GM19397 (cell line): ENCODE data around the gene SLC38A4.
"Not testable (repeated sequence)": the region's sequence is repeated elsewhere in the genome, so short reads cannot be mapped to it uniquely, and the experiment has no call there.

Experiments used
- ATAC-seq: cut with Tn5 transposase; IDR thresholded peaks from one replicate; pipeline ENCODE4 v1.9.1; 2021; ENCODE audit warnings: mild to moderate bottlenecking, moderate library complexity; ENCODE audit not compliant: unreplicated experiment

The SLC38A4 gene

DNA sequence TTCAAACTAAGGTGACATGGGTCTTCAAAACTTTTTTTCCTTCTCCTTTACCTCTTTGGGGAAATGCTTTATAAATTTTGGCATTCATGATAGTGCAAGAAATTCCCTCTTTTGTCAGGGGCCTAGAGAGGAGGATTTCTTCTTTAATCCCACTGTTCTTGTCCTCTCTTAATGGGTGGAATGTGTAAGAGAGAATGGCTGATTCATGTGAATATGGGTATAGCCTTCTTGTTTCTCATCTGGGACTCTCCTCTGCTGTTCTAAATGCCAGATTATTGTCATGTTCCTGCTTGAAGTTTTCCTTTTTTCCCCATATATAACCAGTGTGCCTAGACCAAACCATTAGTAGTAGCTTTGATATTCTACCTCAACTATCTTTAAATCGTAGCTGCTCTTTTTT is 46.7 kb downstream of the SLC38A4 start:
- ATAC-seq, result no peak

DNA sequence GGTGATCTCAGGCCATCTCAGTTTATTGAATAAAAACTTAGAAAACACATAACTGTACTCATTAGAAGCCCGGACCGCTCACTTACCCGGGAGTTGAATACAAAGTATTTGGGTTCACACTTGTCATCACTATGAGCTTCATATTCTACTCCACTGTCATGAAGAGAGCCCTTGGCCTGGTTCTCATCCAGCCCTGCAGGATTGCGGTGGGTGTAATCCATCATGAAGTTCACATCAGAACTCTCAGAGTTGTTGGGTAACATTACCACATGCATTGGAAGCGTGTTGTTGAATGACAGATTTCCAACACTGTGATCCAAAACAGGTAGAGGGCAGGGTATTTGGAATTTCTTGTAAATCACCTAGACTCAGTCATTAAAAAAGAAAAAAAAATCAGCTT is 47.4 kb downstream of the SLC38A4 start:
- no peak for ATAC-seq

DNA sequence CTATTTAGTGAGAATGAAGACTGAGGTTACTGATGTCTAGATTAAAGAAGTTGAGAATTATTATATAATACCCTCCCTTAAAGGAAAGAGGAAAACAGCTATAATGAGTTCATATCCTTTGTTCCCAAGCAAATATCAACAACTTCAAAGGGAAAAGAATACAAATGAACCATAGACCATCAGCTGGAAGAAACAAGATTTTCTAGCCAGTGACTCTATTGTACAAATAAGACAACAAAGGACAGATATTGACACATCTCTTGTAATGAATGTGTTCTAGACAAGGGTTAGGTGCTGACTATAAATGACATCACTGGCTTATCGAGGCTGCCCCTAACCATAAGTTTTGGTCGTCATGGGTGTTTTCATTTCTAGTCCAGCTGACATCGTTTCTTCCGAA is 48.2 kb downstream of the SLC38A4 start:
- no peak for ATAC-seq

DNA sequence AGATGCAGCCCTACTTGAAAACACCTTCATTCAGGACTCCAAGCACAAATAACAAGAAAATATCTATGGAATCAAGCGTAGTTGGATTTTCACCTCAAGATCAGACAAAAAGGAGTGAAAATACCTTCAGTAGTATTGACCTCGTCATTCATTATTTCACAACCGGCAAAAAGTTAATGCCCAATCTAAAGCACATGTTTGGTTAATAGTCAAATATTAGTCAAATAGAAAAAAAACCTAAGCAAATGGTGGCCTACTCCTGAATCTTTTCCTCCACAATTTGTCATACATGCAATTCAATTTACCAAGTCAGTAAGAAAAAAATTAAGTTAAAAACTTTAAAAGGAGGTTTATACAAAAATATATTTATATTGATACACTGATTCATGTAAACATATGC is 50.0 kb downstream of the SLC38A4 start:
- no peak for ATAC-seq

DNA sequence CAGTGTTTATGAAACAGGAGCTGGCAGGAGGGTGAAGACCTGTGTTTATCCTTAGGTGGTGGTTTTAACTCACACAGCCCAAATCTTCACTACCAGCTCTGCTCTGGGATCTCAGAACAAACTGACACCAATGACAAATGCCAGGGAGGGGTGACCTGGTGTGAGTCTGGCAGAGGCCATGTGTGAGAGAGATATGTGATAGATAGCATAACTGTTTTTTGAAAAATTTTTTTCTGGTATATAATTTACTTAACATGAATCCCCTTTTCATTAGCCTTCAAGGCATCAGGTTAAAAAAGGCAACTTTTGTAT is 51.5 kb downstream of the SLC38A4 start:
- no peak for ATAC-seq

DNA sequence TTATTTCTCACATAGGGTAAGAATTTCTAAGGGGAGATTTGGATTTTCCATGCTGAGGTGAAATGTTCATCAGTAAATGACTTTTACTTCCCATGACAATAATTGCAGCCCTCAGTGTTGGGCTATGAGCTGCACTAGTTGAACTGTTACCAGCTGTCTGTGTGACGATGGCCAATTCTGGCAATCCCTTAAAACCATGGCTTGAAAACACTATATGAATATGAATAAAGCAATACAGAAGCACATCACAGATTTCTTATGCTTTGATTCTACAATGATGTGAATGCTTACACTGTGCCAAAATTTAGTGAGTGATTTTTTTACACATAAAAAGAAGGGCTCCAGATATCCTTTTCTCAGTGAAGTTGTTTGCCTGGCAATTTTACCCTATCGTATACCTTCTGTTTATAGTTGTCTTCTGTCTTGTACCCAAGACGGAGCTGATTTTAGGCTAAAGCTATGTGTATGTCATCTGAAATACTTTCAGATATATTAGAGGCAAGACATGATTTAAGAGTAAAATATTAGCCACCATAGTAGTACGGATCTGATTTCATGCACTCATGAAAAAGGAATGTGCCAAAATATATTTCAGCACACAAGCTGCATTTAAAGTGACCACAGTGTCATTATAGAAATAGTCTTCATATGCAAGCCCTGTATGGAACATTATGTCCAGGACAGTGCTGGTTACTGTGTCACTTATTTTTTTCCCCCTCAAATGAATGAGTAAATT is 52.0 kb downstream of the SLC38A4 start:
- ATAC-seq, result no peak

GRCh38 chr12:46771268-46771827 is 54.4 kb downstream of the SLC38A4 start:
- ATAC-seq, result no peak

GRCh38 chr12:46770501-46771183 is 55.2 kb downstream of the SLC38A4 start:
- ATAC-seq, result no peak

DNA sequence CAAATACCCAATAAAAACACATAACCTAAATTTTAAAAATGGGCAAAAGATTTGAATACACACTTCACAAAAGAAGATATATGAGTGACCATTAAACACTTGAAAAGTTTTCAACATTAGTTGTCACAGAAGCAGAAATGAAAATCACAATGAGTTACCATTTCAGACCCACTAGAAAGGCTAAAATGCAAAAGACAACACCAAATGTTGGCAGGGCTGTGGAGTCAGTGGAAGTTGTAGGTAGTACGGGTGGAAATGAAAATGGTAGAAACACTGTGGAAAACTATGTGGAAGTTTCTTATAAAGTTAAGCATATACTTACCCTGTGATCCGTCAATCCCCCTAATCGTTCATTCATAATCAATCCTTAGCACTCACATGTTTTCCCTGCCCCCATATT is 61.8 kb downstream of the SLC38A4 start:
- ATAC-seq, result no peak

GRCh38 chr12:46763230-46763629 is 62.6 kb downstream of the SLC38A4 start:
- no peak for ATAC-seq

GRCh38 chr12:46754550-46754949 is 71.2 kb downstream of the SLC38A4 start:
- ATAC-seq, result no peak

- ATAC-seq, result no peak
Observed at GRCh38 chr12:46752396-46752795, 73.4 kb downstream of the SLC38A4 start.

- no peak for ATAC-seq
Observed at GRCh38 chr12:46751173-46751572, 74.6 kb downstream of the SLC38A4 start.

GRCh38 chr12:46749322-46749721 is 76.5 kb downstream of the SLC38A4 start:
- no peak for ATAC-seq

- ATAC-seq, result no peak
Observed at GRCh38 chr12:46744283-46744682, 81.5 kb downstream of the SLC38A4 start.

DNA sequence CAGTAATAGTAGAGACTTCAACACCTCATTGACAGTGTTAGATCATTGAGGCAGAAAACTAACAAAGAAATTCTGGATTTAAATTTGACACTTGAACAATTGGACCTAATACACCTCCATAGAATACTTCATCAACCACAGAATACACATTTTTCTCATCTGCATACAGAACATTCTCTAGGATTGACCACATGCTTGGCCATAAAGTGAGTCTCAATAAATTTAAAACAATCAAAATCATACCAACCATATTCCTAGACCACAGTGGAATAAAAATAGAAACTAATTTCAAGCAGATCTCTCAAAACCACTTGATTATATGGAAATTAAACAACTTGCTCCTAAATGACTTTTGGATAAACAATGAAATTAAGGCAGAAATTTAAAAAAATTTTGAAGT is 82.3 kb downstream of the SLC38A4 start:
- no peak for ATAC-seq

- not testable (repeated sequence) for ATAC-seq
Observed at GRCh38 chr12:46742271-46742670, 83.5 kb downstream of the SLC38A4 start.

DNA sequence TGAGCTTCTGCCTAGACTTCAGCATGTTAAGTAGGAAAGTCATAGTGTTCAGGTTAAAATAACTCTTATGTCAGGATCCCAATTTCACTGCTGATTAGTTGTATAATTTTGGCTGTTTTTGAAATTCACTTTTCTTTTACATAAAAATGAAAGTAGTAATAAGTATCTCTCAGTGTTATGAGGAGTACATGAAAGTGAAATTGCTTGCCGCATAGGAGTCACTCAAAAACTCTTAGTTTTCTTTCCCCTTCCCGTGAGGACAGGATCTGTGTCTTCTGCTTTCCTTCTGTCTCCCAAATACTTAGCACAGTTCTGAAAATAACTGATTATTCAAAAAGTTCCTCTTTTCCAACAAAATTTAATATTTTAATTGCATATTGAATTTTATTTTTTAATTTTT is 100.5 kb downstream of the SLC38A4 start:
- no peak for ATAC-seq

GRCh38 chr12:46723629-46724419 is 102.0 kb downstream of the SLC38A4 start:
- no peak for ATAC-seq

DNA sequence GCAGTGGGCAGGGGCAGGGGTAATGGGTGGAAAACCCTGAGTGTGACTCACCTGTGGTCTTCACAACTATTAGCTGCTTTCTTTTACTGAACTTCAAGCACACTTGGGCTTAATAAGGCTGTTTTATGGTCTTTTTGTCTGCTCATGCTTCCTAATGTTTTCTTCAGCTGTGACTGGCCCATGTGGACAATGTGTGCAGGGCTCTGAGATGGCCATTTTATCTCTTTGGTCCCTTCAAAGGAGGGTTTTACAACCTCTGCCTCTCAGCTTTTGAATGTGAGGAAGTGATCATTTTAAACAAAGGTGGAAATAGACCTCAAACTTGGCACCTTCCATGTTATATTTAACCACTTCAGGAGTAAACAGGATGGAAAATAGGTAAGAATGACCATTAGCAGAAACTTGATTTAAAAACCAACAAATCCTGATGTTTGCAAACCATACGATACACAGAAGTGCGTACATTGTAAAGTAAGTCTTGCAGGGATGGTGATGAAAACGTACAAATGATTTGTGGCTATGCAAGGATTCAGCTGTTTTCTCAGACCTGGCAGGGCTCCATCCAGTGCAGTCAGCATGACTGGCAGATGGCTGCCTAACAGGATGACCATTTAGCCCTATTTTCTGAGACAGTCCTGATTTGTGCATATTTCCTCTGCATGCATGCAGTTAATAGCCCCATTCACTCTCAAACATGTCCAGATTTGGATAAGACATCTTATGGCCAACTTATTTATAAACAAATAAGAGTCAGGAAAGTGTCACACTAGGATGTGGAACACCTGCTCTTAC is 103.2 kb downstream of the SLC38A4 start:
- ATAC-seq, result no peak

GRCh38 chr12:46718495-46718894 is 107.3 kb downstream of the SLC38A4 start:
- ATAC-seq, result no peak
